GM21825 (cell line): Measurements from ENCODE around the gene SPSB1.
"Not testable (repeated sequence)": the region's sequence is repeated elsewhere in the genome, so short reads cannot be mapped to it uniquely, and the experiment has no call there.

Source experiments
- ATAC-seq: cut with Tn5 transposase; IDR thresholded peaks from one replicate; pipeline ENCODE4 v1.9.1; 2021; ENCODE audit warnings: mild to moderate bottlenecking, moderate library complexity; ENCODE audit not compliant: unreplicated experiment

SPSB1 gene

GRCh38 chr1:9299571-9300541 lies 7.2 kb downstream of the SPSB1 start:
- ATAC-seq = not testable (repeated sequence)

DNA sequence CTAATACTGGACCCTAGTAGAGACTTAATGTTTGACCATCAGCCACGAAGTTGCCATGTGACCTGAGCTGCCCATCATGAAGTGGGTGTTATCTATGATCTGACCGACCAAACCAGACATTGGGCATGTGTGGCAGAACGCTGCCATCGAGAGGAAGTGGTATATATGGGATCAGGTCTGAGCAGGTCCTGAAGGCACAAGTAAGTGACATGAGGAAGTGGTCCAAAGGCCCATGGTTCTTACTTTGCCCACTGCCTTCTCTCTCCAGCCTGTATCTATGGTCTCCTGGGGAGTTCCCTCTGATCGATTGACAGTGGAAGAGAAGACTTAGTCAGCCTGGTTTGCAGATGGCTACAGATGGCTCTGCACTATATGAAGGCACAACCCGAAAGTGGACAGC lies 7.9 kb downstream of the SPSB1 start:
- no peak for ATAC-seq

- no peak for ATAC-seq
These were observed 10.2 kb downstream of the SPSB1 start for GRCh38 chr1:9302745-9303524.

DNA sequence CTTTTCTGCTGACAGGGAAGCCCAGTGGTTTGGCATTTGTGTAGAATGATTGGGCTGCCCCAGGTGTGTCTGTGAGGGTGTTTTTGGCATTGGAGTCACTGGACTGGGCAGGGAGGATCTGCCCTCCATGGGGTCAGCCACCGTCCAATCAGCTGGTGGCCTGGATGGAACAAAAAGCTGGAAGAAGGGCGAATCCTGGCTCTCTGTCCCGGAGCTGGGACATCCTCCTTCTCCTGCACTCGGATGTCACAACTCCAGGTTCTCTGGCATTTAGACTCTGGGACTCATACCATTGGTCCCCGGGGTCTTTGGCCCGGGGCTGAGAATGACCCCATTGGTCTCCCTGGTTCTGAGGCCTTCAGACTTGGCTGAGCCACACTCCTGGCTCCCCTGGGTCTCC lies 11.2 kb downstream of the SPSB1 start:
- no peak for ATAC-seq

DNA sequence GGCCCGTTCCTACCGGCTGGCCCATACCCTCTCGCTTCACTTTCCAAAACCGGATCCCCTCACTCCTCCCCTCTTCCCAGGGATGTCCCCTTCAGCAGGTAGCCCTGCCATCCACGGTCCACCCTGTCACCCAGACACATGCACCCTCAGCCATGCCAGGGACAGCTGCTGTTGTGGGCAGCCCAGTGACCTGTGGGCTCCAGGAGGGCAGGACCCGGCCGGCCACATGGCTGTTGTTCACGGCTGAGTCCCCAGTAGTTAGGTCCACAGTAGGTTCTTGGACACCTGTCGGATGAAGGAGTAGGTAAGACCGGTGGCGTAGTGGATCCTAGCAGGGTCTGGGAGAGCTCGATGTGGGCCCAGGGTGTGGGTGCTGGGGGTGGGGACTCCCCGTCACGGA lies 12.5 kb downstream of the SPSB1 start:
- no peak for ATAC-seq

GRCh38 chr1:9306006-9306405 lies 13.3 kb downstream of the SPSB1 start:
- no peak for ATAC-seq

DNA sequence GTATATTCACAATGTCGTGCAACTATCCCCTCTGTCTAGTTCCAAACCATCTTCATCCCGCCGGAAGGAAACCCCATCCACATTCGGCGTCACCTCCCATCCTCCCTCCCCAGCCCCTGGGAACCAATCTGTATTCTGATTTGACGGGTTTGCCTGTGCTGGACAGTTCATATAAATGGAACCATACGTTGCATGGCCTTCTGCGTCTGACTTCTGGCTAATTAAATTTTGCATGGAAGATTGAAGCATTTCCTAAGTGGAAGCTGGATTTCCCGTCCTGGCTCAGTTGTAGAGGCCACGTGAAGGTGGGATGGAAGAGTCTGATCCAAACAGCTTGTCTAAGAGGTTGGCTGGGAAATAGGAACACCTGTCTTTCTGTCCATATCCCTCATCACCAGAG lies 14.6 kb downstream of the SPSB1 start:
- no peak for ATAC-seq

GRCh38 chr1:9308236-9308785 lies 15.6 kb downstream of the SPSB1 start:
- no peak for ATAC-seq

DNA sequence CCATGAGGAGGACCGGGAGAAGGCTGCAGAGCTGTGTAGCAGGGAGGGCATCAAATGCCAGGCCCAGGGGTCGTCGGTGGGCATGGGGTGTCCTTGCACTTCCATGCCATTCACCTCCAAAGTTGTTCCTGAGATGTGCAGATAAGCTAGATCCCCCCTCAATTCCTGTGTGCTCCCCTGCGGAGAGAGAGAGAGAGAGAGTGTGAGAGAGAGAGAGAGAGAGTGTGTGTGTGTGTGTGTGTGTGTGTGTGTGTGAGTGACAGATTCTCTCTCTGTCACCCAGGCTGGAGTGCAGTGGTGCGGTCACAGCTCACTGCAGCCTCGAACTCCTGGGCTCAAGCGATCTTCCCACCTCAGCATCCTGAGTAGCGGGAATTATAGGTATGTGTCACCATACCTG lies 16.4 kb downstream of the SPSB1 start:
- ATAC-seq = no peak

GRCh38 chr1:9309991-9310390 lies 17.3 kb downstream of the SPSB1 start:
- ATAC-seq = no peak

DNA sequence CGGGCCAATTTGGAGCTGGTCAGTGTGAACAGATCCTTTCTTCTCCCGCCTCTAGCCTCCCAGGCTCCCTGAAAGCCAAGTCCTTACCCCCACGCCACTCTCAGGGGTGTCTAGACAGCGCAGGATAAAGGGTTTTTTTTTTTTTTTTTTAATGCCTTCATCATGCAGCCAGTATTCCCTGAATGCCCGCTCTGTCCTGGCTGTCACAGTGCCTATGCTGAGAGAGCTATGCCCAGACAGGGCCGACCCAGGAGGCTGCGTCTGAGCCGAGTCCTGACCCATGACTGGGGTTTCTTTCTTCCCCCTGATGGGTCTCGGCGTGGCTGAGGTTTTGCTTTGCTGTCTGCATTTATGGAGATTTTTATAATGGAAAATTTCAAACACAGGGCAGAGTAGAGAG lies 18.3 kb downstream of the SPSB1 start:
- ATAC-seq = no peak

DNA sequence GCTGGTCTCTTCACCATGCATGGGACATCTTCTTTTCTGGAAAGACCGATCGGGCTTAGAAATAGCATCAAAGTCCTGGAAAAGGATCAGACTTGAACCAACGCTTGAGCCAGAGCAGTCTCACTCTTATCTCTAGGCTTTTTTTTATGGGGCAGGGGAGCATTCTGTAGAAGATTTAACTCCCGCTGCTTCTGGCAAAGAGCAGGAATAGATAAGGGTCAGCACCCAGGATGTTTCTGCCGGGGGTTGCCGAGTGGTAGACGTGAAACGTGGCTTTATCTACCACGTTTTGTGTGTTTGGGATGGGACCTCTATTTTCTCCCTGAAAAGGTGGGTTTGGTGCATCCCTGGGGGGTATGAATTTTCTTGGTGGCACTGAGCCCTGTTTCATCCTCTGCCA lies 18.8 kb downstream of the SPSB1 start:
- ATAC-seq = no peak

GRCh38 chr1:9312168-9312720 lies 19.6 kb downstream of the SPSB1 start:
- no peak for ATAC-seq

GRCh38 chr1:9313576-9313975 lies 20.9 kb downstream of the SPSB1 start:
- no peak for ATAC-seq

DNA sequence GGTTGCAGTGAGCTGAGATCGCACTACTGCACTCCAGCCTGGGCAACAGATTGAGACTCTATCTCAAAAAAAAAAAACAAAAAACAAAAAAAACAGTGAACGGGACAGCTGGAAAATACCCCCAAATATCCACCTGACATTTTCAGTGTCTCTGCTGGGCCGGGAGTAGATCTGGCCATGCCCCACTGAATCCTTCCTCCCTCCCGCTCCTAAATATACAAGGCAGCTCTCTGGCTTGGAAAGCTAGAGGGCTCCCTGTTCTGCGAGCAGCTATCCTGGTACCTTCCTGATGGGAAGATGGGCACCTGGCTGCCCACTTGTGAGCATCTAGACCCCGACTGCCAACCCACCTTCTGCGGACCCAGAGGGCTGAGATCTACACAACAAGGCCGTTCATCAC lies 21.4 kb downstream of the SPSB1 start:
- ATAC-seq = no peak

GRCh38 chr1:9314711-9315379 lies 22.2 kb downstream of the SPSB1 start:
- ATAC-seq = no peak

- ATAC-seq = no peak
These were observed 22.9 kb downstream of the SPSB1 start for GRCh38 chr1:9315411-9316079.

DNA sequence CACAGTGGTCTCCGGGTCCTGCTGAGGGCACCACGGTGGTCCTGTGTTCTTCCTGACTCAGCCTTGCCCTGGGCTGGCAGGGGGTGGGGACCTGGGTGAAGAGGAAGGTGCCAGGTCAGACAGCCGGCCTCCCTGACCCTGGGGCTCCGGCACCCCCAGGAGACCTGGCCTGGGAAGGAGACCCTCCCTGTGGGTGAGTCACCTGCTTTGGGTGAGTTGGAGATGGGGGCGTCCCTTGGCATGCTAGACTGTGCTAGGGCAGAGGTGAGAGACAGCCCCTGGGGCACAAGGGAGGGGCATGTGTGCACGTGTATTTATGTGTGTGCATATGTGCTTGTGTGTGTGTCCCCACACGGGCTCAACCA lies 23.4 kb downstream of the SPSB1 start:
- no peak for ATAC-seq

GRCh38 chr1:9316512-9316911 lies 23.8 kb downstream of the SPSB1 start:
- no peak for ATAC-seq

DNA sequence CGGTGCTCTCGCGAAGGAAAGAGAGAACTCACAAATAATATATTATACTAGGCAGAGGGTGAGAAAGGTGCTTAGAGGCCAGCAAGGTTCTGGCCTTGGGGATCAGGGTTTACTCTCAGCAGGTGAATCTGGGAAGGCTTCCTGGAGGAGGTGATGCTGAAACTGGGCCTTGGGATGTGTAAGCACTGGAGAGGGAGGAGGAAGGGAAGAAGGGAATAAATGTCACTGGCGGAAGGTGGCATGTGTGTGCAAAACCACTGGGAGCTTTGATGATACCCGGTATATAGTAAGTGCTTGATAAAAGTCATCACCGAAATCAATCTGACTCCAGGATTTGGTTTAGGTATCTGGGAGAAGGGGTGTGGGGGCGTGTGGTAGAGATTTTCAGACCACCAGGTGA lies 24.4 kb downstream of the SPSB1 start:
- ATAC-seq = no peak
